ENCODE results near the gene VWC2L. TPM values are rescaled to one million over a fixed set of nuclear protein-coding genes. Genes with fewer than 3 reads are reported as not detected.

Gene VWC2L
- not detected for polyA plus RNA-seq

DNA sequence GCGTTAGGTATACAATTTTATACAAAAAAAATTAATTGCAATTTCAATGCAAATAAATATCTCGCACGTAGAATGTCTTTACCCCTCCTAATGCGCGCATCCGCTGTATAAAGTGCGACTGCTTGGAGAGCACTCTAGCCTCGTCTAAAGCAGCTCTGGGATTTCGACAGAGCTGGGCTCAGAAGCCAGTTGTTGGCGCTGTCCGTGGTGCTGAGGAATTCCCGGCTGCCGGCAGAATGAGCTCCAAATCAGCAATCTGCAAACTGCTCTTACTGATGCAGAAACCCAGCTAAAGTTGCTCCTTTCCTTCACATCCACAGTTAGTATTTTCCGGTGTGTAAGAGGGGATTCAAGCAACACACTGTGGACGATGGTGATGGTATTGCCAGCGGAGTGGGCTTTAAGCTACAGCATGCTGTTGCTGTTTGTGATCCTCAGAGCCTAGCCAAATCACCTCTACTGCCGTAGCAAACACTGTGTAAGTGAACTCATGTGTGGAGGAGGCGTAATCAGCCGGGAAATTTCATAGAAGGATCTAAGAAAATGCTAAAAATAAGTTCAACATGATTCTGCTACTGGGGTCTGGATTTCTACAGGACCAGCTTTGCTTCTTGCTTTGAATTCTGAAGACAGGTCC is at the start of gene VWC2L:
TSS of gene VWC2L (plus strand) at position 137 of the 637 bp plus-strand sequence. CDS start 3,140 bp downstream, outside the sequence.
- Histone ChIP-seq H3K36me3 (ENCODE audit: control insufficient read depth in 2 of 2, insufficient read depth in 2 of 2, low read length in 1 of 2) (no peaks in the 10 kb centered on the region), H3K27me3 (ENCODE audit: control insufficient read depth in 1 of 2, insufficient read depth in 2 of 2, low read length in 2 of 2) (no peaks in the 10 kb centered on the region), H3K4me3 (ENCODE audit: low read depth in 1 of 2, low read length in 2 of 2) (no peak within 1 kb of the TSS), H3K4me1 (ENCODE audit: control insufficient read depth in 2 of 2, insufficient read depth in 2 of 2, low read length in 1 of 2) (no peaks in the 10 kb centered on the region), H3K9me3 (ENCODE audit: control insufficient read depth in 2 of 2, insufficient read depth in 1 of 2, low read depth in 1 of 2, low read length in 1 of 2) (no peaks in the 10 kb centered on the region), H3K27ac (ENCODE audit: low read depth in 2 of 2, low read length in 1 of 2) (no peak within 1 kb of the TSS)
- 12 to 15% methylated on average over 19 of the region's 19 CpGs for WGBS, 2 donors

DNA sequence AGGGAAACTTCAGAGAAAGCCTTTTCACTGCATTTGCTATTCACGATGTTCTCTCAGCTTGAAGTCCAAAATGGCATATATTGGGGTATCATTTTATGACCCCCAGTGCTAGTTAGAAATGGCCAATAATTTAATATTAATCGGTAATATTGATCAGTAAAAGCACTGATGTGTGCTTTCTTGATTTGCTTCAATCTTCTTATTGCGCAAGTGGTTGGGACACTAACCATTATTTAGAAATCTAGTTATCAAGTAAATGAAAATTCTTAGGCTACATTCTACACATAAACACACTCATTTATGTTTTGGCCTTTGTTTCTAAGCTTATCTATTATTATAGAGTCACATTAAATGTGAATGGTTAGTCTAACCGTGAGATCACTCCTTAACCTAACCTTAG is 49.7 kb upstream of the VWC2L start:
- Histone ChIP-seq H3K36me3 (ENCODE audit: control insufficient read depth in 2 of 2, insufficient read depth in 2 of 2, low read length in 1 of 2) (no peaks in the 10 kb centered on the region), H3K9me3 (ENCODE audit: control insufficient read depth in 2 of 2, insufficient read depth in 1 of 2, low read depth in 1 of 2, low read length in 1 of 2) (no peaks in the 10 kb centered on the region), H3K4me1 (ENCODE audit: control insufficient read depth in 2 of 2, insufficient read depth in 2 of 2, low read length in 1 of 2) (no peaks in the 10 kb centered on the region), H3K27ac (ENCODE audit: low read depth in 2 of 2, low read length in 1 of 2) (no peak overlapping the region), H3K27me3 (ENCODE audit: control insufficient read depth in 1 of 2, insufficient read depth in 2 of 2, low read length in 2 of 2) (no peaks in the 10 kb centered on the region), H3K4me3 (ENCODE audit: low read depth in 1 of 2, low read length in 2 of 2) (no peak overlapping the region)
- 78 to 88% methylated on average over 4 of the region's 4 CpGs for WGBS, 2 donors

DNA sequence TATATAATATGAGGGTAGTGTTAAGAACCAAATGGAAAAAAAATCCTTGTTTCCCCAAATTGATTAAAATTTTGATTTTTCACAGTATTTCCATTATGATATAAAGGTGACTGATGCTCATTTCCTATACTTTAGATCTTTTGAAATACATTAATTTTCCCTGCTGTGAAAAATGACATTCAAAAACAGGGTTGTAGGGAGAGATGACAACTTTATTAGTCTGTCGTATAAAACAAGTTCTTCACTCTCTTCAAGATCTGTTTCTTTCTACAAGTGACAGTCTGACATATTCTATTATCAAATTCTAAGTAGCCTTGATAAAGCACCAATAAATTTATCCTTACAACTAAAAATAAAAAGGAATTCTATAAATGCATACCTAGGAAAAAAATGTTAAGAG is 45.3 kb upstream of the VWC2L start:
- WGBS, 2 donors, result 93 to 95% methylated on average over 1 of the region's 1 CpG
- H3K36me3 ChIP-seq (ENCODE audit: control insufficient read depth in 2 of 2, insufficient read depth in 2 of 2, low read length in 1 of 2), result no peaks in the 10 kb centered on the region
- no peak overlapping the region for H3K27ac ChIP-seq (ENCODE audit: low read depth in 2 of 2, low read length in 1 of 2)
- no peaks in the 10 kb centered on the region for H3K4me1 ChIP-seq (ENCODE audit: control insufficient read depth in 2 of 2, insufficient read depth in 2 of 2, low read length in 1 of 2)
- H3K27me3 ChIP-seq (ENCODE audit: control insufficient read depth in 1 of 2, insufficient read depth in 2 of 2, low read length in 2 of 2), result no peaks in the 10 kb centered on the region
- H3K4me3 ChIP-seq (ENCODE audit: low read depth in 1 of 2, low read length in 2 of 2), result no peak overlapping the region
- H3K9me3 ChIP-seq (ENCODE audit: control insufficient read depth in 2 of 2, insufficient read depth in 1 of 2, low read depth in 1 of 2, low read length in 1 of 2), result no peaks in the 10 kb centered on the region

DNA sequence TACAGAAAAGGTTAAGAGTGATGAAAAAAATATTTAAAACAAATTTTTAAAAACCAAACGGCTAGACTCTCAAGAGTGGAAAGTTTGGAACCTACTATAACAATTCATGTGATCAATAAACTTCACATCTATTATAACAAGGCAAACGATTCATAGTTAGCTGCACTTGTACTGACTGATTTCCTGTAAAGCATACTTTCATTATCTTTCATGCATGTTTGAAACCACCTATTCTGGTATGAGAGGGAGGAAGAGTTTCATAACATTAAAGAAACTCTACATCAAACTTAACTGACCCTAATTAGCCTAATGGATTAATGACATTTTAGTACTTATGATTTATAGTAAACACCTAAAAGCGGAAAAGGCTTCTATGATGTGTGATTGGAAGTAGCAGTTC is 43.7 kb upstream of the VWC2L start:
- no peaks in the 10 kb centered on the region for H3K9me3 ChIP-seq (ENCODE audit: control insufficient read depth in 2 of 2, insufficient read depth in 1 of 2, low read depth in 1 of 2, low read length in 1 of 2)
- no peaks in the 10 kb centered on the region for H3K4me1 ChIP-seq (ENCODE audit: control insufficient read depth in 2 of 2, insufficient read depth in 2 of 2, low read length in 1 of 2)
- H3K36me3 ChIP-seq (ENCODE audit: control insufficient read depth in 2 of 2, insufficient read depth in 2 of 2, low read length in 1 of 2), result no peaks in the 10 kb centered on the region
- H3K27me3 ChIP-seq (ENCODE audit: control insufficient read depth in 1 of 2, insufficient read depth in 2 of 2, low read length in 2 of 2), result no peaks in the 10 kb centered on the region
- no peak overlapping the region for H3K27ac ChIP-seq (ENCODE audit: low read depth in 2 of 2, low read length in 1 of 2)
- 47 to 53% methylated on average over 3 of the region's 3 CpGs for WGBS, 2 donors
- H3K4me3 ChIP-seq (ENCODE audit: low read depth in 1 of 2, low read length in 2 of 2), result no peak overlapping the region

DNA sequence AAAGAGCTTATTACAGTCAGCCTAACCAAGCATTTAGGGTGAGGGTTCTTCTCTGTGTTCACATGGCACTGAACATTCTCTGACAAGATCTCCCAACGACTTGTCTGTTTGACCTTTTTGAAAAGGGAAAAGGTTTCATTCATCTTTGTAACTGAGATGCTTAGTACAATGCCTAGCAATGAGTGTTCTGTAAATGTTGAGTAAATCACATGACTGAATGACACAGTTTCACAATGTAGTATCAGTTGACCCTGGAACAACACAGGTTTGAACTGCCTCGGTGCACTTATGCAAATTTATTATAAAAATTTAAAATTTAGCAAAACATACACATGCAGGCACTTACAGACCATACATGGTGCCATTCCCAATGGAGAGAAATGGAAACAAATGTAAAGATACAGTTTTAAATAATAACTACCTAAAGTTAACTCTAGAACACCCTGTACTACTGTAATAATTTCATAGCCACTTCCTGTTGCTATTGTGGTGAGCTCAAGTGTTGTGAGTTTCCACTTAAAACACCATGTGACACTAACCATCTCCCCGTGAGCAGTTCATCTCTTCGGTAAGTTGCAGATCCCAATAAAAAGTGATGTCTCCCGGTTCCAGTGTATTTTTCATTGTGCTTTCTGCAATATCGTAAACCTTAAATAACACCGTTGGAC is 34.1 kb upstream of the VWC2L start:
- Histone ChIP-seq H3K4me1 (ENCODE audit: control insufficient read depth in 2 of 2, insufficient read depth in 2 of 2, low read length in 1 of 2) (no peaks in the 10 kb centered on the region), H3K9me3 (ENCODE audit: control insufficient read depth in 2 of 2, insufficient read depth in 1 of 2, low read depth in 1 of 2, low read length in 1 of 2) (no peaks in the 10 kb centered on the region), H3K4me3 (ENCODE audit: low read depth in 1 of 2, low read length in 2 of 2) (no peak overlapping the region), H3K27ac (ENCODE audit: low read depth in 2 of 2, low read length in 1 of 2) (no peak overlapping the region), H3K27me3 (ENCODE audit: control insufficient read depth in 1 of 2, insufficient read depth in 2 of 2, low read length in 2 of 2) (no peaks in the 10 kb centered on the region), H3K36me3 (ENCODE audit: control insufficient read depth in 2 of 2, insufficient read depth in 2 of 2, low read length in 1 of 2) (no peaks in the 10 kb centered on the region)
- 77 to 82% methylated on average over 7 of the region's 7 CpGs for WGBS, 2 donors

DNA sequence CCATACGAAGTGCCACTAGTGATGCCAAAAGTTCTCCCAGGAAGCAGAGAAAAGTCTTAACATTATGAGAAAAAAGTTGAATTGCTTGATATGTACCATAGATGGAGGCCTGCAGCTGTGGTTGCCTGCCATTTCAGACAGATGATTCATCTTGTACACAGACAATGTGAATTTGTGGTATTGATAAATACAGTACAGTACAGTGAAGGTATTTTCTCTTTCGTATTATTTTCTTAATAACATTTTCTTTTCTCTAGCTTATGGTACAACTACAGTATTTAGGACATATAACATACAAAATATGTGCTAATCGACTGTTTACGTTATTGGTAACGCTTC is 33.6 kb upstream of the VWC2L start:
- H3K27me3 ChIP-seq (ENCODE audit: control insufficient read depth in 1 of 2, insufficient read depth in 2 of 2, low read length in 2 of 2), result no peaks in the 10 kb centered on the region
- H3K36me3 ChIP-seq (ENCODE audit: control insufficient read depth in 2 of 2, insufficient read depth in 2 of 2, low read length in 1 of 2), result no peaks in the 10 kb centered on the region
- no peaks in the 10 kb centered on the region for H3K9me3 ChIP-seq (ENCODE audit: control insufficient read depth in 2 of 2, insufficient read depth in 1 of 2, low read depth in 1 of 2, low read length in 1 of 2)
- WGBS, 2 donors, result 89 to 91% methylated on average over 5 of the region's 5 CpGs
- no peak overlapping the region for H3K4me3 ChIP-seq (ENCODE audit: low read depth in 1 of 2, low read length in 2 of 2)
- no peaks in the 10 kb centered on the region for H3K4me1 ChIP-seq (ENCODE audit: control insufficient read depth in 2 of 2, insufficient read depth in 2 of 2, low read length in 1 of 2)
- H3K27ac ChIP-seq (ENCODE audit: low read depth in 2 of 2, low read length in 1 of 2), result no peak overlapping the region

DNA sequence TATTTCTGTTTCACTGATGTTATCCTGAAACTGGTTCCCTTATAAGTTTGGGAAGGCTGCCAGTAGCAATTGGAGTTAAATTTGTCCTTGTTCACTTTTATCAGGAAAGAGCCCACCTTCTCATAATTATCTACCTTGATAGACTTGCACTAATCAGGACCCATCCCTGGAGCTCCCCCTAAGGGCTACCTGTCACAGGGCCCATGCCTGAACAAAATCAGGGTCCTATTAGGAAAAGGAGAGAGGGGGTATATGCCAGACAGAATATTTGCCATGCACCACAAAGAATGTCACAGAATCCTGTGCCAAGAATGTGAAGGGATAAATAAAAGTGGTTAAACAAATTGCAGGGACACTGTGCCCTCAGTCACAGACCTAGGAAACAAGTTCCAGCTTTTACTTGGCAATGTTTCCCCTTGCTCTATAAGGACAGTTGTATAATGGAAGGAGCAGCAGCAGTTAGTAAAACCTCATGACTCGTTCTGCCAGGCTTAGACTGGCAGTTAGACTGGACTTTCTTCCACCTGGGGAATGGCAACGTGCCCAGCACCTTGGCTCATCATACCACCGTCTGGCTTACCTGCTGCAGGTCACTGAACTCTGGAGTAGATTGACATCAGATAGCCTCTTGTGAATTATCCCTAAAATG is 32.3 kb upstream of the VWC2L start:
- Histone ChIP-seq H3K36me3 (ENCODE audit: control insufficient read depth in 2 of 2, insufficient read depth in 2 of 2, low read length in 1 of 2) (no peaks in the 10 kb centered on the region), H3K27ac (ENCODE audit: low read depth in 2 of 2, low read length in 1 of 2) (no peak overlapping the region), H3K4me3 (ENCODE audit: low read depth in 1 of 2, low read length in 2 of 2) (no peak overlapping the region), H3K4me1 (ENCODE audit: control insufficient read depth in 2 of 2, insufficient read depth in 2 of 2, low read length in 1 of 2) (no peaks in the 10 kb centered on the region), H3K27me3 (ENCODE audit: control insufficient read depth in 1 of 2, insufficient read depth in 2 of 2, low read length in 2 of 2) (no peaks in the 10 kb centered on the region), H3K9me3 (ENCODE audit: control insufficient read depth in 2 of 2, insufficient read depth in 1 of 2, low read depth in 1 of 2, low read length in 1 of 2) (peaks cover 0 to 2% of the 10 kb centered on the region in 2 donors)
- 34 to 38% methylated on average over 3 of the region's 3 CpGs for WGBS, 2 donors

DNA sequence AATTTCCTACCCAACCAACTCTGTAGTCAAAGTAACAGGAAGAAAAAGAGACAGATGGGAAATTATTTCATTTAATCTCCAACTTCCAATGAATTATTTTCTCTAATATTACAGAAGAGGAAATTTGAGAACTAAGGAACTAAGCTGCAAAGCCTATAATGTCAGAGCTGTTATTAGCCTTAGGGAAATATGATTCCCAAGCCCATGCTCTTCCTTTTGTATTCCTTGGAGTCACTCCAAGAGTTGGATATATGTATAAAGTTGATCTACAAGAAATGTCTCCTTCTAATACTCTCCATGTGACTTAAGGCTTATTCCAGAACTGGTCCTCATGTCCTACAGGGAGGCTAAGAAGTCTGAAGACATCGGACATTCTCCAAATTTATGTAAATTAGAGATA is 31.6 kb upstream of the VWC2L start:
- Histone ChIP-seq H3K9me3 (ENCODE audit: control insufficient read depth in 2 of 2, insufficient read depth in 1 of 2, low read depth in 1 of 2, low read length in 1 of 2) (peaks cover 0 to 2% of the 10 kb centered on the region in 2 donors), H3K4me3 (ENCODE audit: low read depth in 1 of 2, low read length in 2 of 2) (no peak overlapping the region), H3K27ac (ENCODE audit: low read depth in 2 of 2, low read length in 1 of 2) (no peak overlapping the region), H3K36me3 (ENCODE audit: control insufficient read depth in 2 of 2, insufficient read depth in 2 of 2, low read length in 1 of 2) (no peaks in the 10 kb centered on the region), H3K4me1 (ENCODE audit: control insufficient read depth in 2 of 2, insufficient read depth in 2 of 2, low read length in 1 of 2) (no peaks in the 10 kb centered on the region), H3K27me3 (ENCODE audit: control insufficient read depth in 1 of 2, insufficient read depth in 2 of 2, low read length in 2 of 2) (no peaks in the 10 kb centered on the region)
- 90% methylated on average over 1 of the region's 1 CpG for WGBS, 2 donors

DNA sequence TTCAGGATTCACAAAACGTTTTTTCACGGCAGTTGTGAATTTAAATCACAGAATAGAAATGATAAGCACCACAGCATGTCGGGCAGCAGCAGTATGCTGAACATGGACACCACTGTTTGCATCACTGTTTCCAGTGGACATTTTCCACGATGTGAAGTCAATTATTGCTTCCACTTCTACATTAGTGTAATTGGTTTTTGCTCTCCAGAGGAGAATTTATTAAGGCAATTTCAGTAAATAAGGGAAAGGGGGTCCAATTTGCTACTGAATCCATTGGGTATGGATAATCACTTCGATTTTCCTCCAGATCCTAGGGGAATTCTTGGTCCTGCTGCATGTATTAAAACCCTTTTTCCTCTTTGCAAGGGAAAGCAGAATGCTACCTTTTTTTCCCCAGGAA is 30.2 kb upstream of the VWC2L start:
- peaks cover 0 to 2% of the 10 kb centered on the region in 2 donors for H3K9me3 ChIP-seq (ENCODE audit: control insufficient read depth in 2 of 2, insufficient read depth in 1 of 2, low read depth in 1 of 2, low read length in 1 of 2)
- H3K27ac ChIP-seq (ENCODE audit: low read depth in 2 of 2, low read length in 1 of 2), result no peak overlapping the region
- H3K4me3 ChIP-seq (ENCODE audit: low read depth in 1 of 2, low read length in 2 of 2), result no peak overlapping the region
- WGBS, 2 donors, result 76% methylated on average over 5 of the region's 5 CpGs
- no peaks in the 10 kb centered on the region for H3K27me3 ChIP-seq (ENCODE audit: control insufficient read depth in 1 of 2, insufficient read depth in 2 of 2, low read length in 2 of 2)
- H3K4me1 ChIP-seq (ENCODE audit: control insufficient read depth in 2 of 2, insufficient read depth in 2 of 2, low read length in 1 of 2), result no peaks in the 10 kb centered on the region
- H3K36me3 ChIP-seq (ENCODE audit: control insufficient read depth in 2 of 2, insufficient read depth in 2 of 2, low read length in 1 of 2), result no peaks in the 10 kb centered on the region

DNA sequence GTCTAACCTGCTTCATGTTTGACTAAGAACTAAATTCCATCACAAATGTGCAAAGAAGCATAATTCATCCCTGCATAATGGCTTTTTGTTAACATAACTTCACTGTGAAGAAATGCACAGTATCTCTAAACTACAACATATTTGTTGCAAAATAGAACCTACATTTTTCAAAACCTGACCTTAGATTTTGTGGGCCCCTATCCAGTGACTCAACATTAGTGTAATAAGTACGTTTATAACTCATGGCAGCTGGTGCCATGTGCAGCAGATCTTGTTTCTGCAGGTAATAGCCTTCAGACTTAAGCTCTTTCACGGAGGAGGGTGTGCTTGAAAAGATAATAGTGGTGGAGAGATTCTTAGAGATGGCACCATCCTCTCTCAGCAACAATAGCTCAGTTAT is 28.6 kb upstream of the VWC2L start:
- no peak overlapping the region for H3K27ac ChIP-seq (ENCODE audit: low read depth in 2 of 2, low read length in 1 of 2)
- H3K4me3 ChIP-seq (ENCODE audit: low read depth in 1 of 2, low read length in 2 of 2), result no peak overlapping the region
- 24 to 30% methylated on average over 2 of the region's 2 CpGs for WGBS, 2 donors
- peaks cover 0 to 2% of the 10 kb centered on the region in 2 donors for H3K9me3 ChIP-seq (ENCODE audit: control insufficient read depth in 2 of 2, insufficient read depth in 1 of 2, low read depth in 1 of 2, low read length in 1 of 2)
- H3K4me1 ChIP-seq (ENCODE audit: control insufficient read depth in 2 of 2, insufficient read depth in 2 of 2, low read length in 1 of 2), result no peaks in the 10 kb centered on the region
- H3K27me3 ChIP-seq (ENCODE audit: control insufficient read depth in 1 of 2, insufficient read depth in 2 of 2, low read length in 2 of 2), result no peaks in the 10 kb centered on the region
- H3K36me3 ChIP-seq (ENCODE audit: control insufficient read depth in 2 of 2, insufficient read depth in 2 of 2, low read length in 1 of 2), result no peaks in the 10 kb centered on the region
